ENCODE results near the gene SYT7. TPM values are rescaled to one million over a fixed set of nuclear protein-coding genes. Genes with fewer than 3 reads are reported as not detected.

SYT7 gene
- total and polyA plus RNA-seq, 2 of the 8 experiments (the other 6 are each of a cell fraction or from before 2014, with no cell fraction given) = 9.6 to 10.5 TPM

DNA sequence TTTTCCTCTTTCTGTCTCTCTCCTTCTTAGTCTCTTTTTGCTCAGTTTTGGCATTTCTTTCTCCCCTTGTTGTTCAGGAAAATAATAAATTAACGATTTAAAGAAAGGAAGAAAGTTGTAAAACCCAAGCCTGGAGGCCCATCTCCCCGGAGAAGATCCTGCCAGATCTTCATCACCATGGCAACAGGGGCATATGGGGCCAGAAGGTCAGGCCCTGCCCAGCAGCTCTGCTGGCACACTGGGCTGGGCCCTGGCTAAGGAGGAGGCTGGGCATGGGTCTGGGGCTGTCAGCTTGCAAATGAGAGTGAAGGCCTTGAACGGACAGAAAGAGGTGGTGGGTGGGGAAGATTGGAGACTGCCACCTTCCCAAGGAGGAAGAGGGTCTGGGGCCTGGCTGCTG is 69.5 kb downstream of the SYT7 start:
- Histone ChIP-seq H2BK20ac (ENCODE audit: low read length) (no peak overlapping the region), H3K23me2 (ENCODE audit: low read depth, low read length) (peaks cover 10% of the 10 kb centered on the region; the same call in 1 of the 2 replicates), H4K20me1 (replicated peaks in 1 of 2; ENCODE audit: control insufficient read depth in 1 of 2, insufficient read depth in 2 of 2, low read length in 2 of 2) (peaks cover 0 to 1% of the 10 kb centered on the region in 2 experiments), H2BK120ac (replicated peaks; ENCODE audit: low read depth, low read length) (no peak overlapping the region), H3K18ac (ENCODE audit: extremely low read depth, low read length) (no peak overlapping the region), H2BK5ac (ENCODE audit: low read depth, low read length) (no peak overlapping the region), H3K4me2 (ENCODE audit: insufficient read depth in 1 of 2, low read depth in 2 of 2, low read length in 2 of 2) (no peak overlapping the region), H3K4ac (replicated peaks; ENCODE audit: insufficient read length, low read depth, low read length) (no peak overlapping the region), H3K36me3 (ENCODE audit: control insufficient read depth in 2 of 4, insufficient read depth in 4 of 4, low read length in 3 of 4) (no peaks in the 10 kb centered on the region), H3K4me1 (replicated peaks in 1 of 4; ENCODE audit: control insufficient read depth in 3 of 4, insufficient read depth in 4 of 4, low read length in 3 of 4) (peaks cover 4 to 47% (median 38%) of the 10 kb centered on the region in 4 experiments), H2BK12ac (ENCODE audit: low read depth, low read length) (no peak overlapping the region), H2AFZ (ENCODE audit: low read length) (no peak overlapping the region), H3K27me3 (replicated peaks in 1 of 4; ENCODE audit: control insufficient read depth in 3 of 4, extremely low read depth in 1 of 4, insufficient read depth in 3 of 4, low read length in 3 of 4) (peaks cover 13 to 37% (median 32%) of the 10 kb centered on the region in 4 experiments), H3K56ac (replicated peaks; ENCODE audit: insufficient read length, low read depth, low read length) (no peak overlapping the region), H2AK5ac (ENCODE audit: low read depth, low read length) (no peak overlapping the region), H3K4me3 (ENCODE audit: extremely low read depth in 1 of 4, insufficient read depth in 2 of 4, low read depth in 3 of 4, low read length in 4 of 4) (no peak overlapping the region), H3K27ac (ENCODE audit: low read depth, low read length) (no peak overlapping the region), H3K23ac (ENCODE audit: insufficient read length) (no peak overlapping the region), H3K14ac (ENCODE audit: insufficient read length) (no peak overlapping the region), H2BK15ac (ENCODE audit: low read length) (no peak overlapping the region; the same call in 1 of the 2 replicates), H4K8ac (ENCODE audit: extremely low read depth, insufficient read depth, low read length) (no peak overlapping the region), H4K91ac (replicated peaks; ENCODE audit: insufficient read length, low read length) (no peak overlapping the region), H3K9ac (replicated peaks in 1 of 4; ENCODE audit: extremely low read depth in 1 of 4, low read depth in 3 of 4, low read length in 3 of 4) (no peak overlapping the region), H3K79me1 (ENCODE audit: low read depth, low read length) (no peaks in the 10 kb centered on the region), H3K9me3 (ENCODE audit: insufficient read depth in 2 of 2, low read depth in 1 of 2, low read length in 1 of 2) (no peaks in the 10 kb centered on the region), H4K5ac (ENCODE audit: insufficient read length, low read depth, low read length) (no peak overlapping the region), H3K79me2 (ENCODE audit: control insufficient read depth in 1 of 2, insufficient read depth in 2 of 2, low read length in 2 of 2) (no peaks in the 10 kb centered on the region)
- ChIA-PET POLR2A (ENCODE audit: partially characterized antibody) (interaction anchor here (0.8 kb wide), 1 partner anchor 11 kb away, joined by 3 read pairs; no protein-coding TSS in a partner anchor), CTCF (ENCODE audit: partially characterized antibody) (interaction anchor here (1.2 to 40.4 kb wide), 8 partner anchors 9 to 125 kb away, joined by 4 to 2106 read pairs (median 6); a partner anchor contains a TSS)
- WGBS, 2 experiments (ENCODE audit: extremely low coverage in 1 of 2, insufficient coverage in 1 of 2, insufficient read length in 1 of 2, insufficient replicate concordance in 2 of 2, low coverage in 1 of 2, low lambda C conversion rate in 2 of 2, missing lambda C conversion rate in 1 of 2) = 73% methylated on average over 3 of the region's 3 CpGs; no CpG with 5 or more reads in 1 of the 2 experiments
- DNase-seq (ENCODE audit: low read depth in 1 of 2, low spot score in 2 of 2) (no peak), FAIRE-seq (no peak)
- no peak for TF ChIP-seq KDM4A (IDR thresholded peaks at IDR 0.05; ENCODE audit: low read depth, low read length, severe bottlenecking)
- TF ChIP-seq YY1 (IDR thresholded peaks at IDR 0.05; ENCODE audit: low read depth, low read length) = no peak
- TF ChIP-seq, protein P1, sequence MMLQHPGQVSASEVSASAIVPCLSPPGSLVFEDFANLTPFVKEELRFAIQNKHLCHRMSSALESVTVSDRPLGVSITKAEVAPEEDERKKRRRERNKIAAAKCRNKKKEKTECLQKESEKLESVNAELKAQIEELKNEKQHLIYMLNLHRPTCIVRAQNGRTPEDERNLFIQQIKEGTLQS (IDR thresholded peaks at IDR 0.05; ENCODE audit: insufficient read depth, low read depth, low read length) = no peak
- TF ChIP-seq SIX5 (IDR thresholded peaks at IDR 0.05; ENCODE audit: low read depth, low read length) = no peak
- no peak for TF ChIP-seq TCF12 (IDR thresholded peaks at IDR 0.05; ENCODE audit: low read depth, low read length)
- no peak for TF ChIP-seq HDAC2 (IDR thresholded peaks at IDR 0.05; ENCODE audit: borderline replicate concordance in 1 of 2, low read depth in 2 of 2, low read length in 2 of 2)
- no peak for TF ChIP-seq KDM5A (IDR thresholded peaks at IDR 0.05; ENCODE audit: low read length)

All from H1 (cell line).